ENCODE measurements around the gene SPRR5. TPM values are rescaled to one million over a fixed set of nuclear protein-coding genes. Genes with fewer than 3 reads are reported as not detected.

Gene SPRR5
- total and polyA plus RNA-seq, 2 of the 8 experiments (the other 6 are each of a cell fraction or from before 2014, with no cell fraction given) = not detected

GRCh38 chr1:152919071-152919470 lies 27.9 kb upstream of the SPRR5 start:
- Histone ChIP-seq H3K23me2 (ENCODE audit: low read depth, low read length) (no peaks in the 10 kb centered on the region), H2AFZ (ENCODE audit: low read length) (no peak overlapping the region)
- no peak for TF ChIP-seq SIX5 (IDR thresholded peaks at IDR 0.05; ENCODE audit: low read depth, low read length)
- no peak for TF ChIP-seq CHD7 (IDR thresholded peaks at IDR 0.05; ENCODE audit: insufficient replicate concordance, low read length)

More at GRCh38 chr1:152919071-152919470, 27.9 kb upstream of the SPRR5 start:
- no peaks in the 10 kb centered on the region for H3K36me3 ChIP-seq (ENCODE audit: control insufficient read depth in 2 of 4, insufficient read depth in 4 of 4, low read length in 3 of 4)
- POLR2A ChIA-PET (ENCODE audit: partially characterized antibody) = no interaction called here
- H4K5ac ChIP-seq (ENCODE audit: insufficient read length, low read depth, low read length) = no peak overlapping the region
- H2BK12ac ChIP-seq (ENCODE audit: low read depth, low read length) = no peak overlapping the region
- H3K56ac ChIP-seq (replicated peaks; ENCODE audit: insufficient read length, low read depth, low read length) = no peak overlapping the region
- H3K9ac ChIP-seq (replicated peaks in 1 of 4; ENCODE audit: extremely low read depth in 1 of 4, low read depth in 3 of 4, low read length in 3 of 4) = no peak overlapping the region
- H4K91ac ChIP-seq (replicated peaks; ENCODE audit: insufficient read length, low read length) = no peak overlapping the region
- H3K14ac ChIP-seq (ENCODE audit: insufficient read length) = no peak overlapping the region
- H3K27me3 ChIP-seq (replicated peaks in 1 of 4; ENCODE audit: control insufficient read depth in 3 of 4, extremely low read depth in 1 of 4, insufficient read depth in 3 of 4, low read length in 3 of 4) = no peaks in the 10 kb centered on the region
- H4K8ac ChIP-seq (ENCODE audit: extremely low read depth, insufficient read depth, low read length) = no peak overlapping the region
- no peak overlapping the region for H3K23ac ChIP-seq (ENCODE audit: insufficient read length)
- H3K4me3 ChIP-seq (ENCODE audit: extremely low read depth in 1 of 4, insufficient read depth in 2 of 4, low read depth in 3 of 4, low read length in 4 of 4) = no peak overlapping the region
- H2BK20ac ChIP-seq (ENCODE audit: low read length) = no peak overlapping the region
- H3K9me3 ChIP-seq (ENCODE audit: insufficient read depth in 2 of 2, low read depth in 1 of 2, low read length in 1 of 2) = no peaks in the 10 kb centered on the region
- H3K79me1 ChIP-seq (ENCODE audit: low read depth, low read length) = no peaks in the 10 kb centered on the region
- FAIRE-seq (no peak), DNase-seq (ENCODE audit: low read depth in 1 of 2, low spot score in 2 of 2) (no peak)
- no peak overlapping the region for H2BK120ac ChIP-seq (replicated peaks; ENCODE audit: low read depth, low read length)
- H2AK5ac ChIP-seq (ENCODE audit: low read depth, low read length) = no peak overlapping the region
- CTCF ChIA-PET (ENCODE audit: partially characterized antibody) = interaction anchor here (0.6 to 1.1 kb wide), 3 partner anchors 17 to 274 kb away, joined by 3 to 4 read pairs (median 3); no protein-coding TSS in a partner anchor
- no peak overlapping the region for H3K18ac ChIP-seq (ENCODE audit: extremely low read depth, low read length)
- no peak overlapping the region for H3K4ac ChIP-seq (replicated peaks; ENCODE audit: insufficient read length, low read depth, low read length)
- no peak overlapping the region for H3K27ac ChIP-seq (ENCODE audit: low read depth, low read length)
- H3K79me2 ChIP-seq (ENCODE audit: control insufficient read depth in 1 of 2, insufficient read depth in 2 of 2, low read length in 2 of 2) = no peaks in the 10 kb centered on the region
- no peak overlapping the region for H2BK15ac ChIP-seq (ENCODE audit: low read length)
- no peak overlapping the region for H3K4me2 ChIP-seq (ENCODE audit: insufficient read depth in 1 of 2, low read depth in 2 of 2, low read length in 2 of 2)
- no peaks in the 10 kb centered on the region for H3K4me1 ChIP-seq (replicated peaks in 1 of 4; ENCODE audit: control insufficient read depth in 3 of 4, insufficient read depth in 4 of 4, low read length in 3 of 4)
- no peak overlapping the region for H2BK5ac ChIP-seq (ENCODE audit: low read depth, low read length)
- H4K20me1 ChIP-seq (replicated peaks in 1 of 2; ENCODE audit: control insufficient read depth in 1 of 2, insufficient read depth in 2 of 2, low read length in 2 of 2) = no peaks in the 10 kb centered on the region

Data from H1 (cell line).